Neural progenitor cell (in vitro differentiated cells): Measurements from ENCODE around the gene SFXN2. TPM values are rescaled to one million over a fixed set of nuclear protein-coding genes. Genes with fewer than 3 reads are reported as not detected.
"Not testable (repeated sequence)": the region's sequence is repeated elsewhere in the genome, so short reads cannot be mapped to it uniquely, and the experiment has no call there.

Source experiments
- DNase-seq: peaks from one replicate; pipeline ENCODE4 v3.0.0-alpha.2; 2016; ENCODE audit warnings: low spot score
- H2AFZ ChIP-seq: fragments of 200-600 bp; sonication (generic); replicated peaks from 2 replicates; pipeline ENCODE4 v1.6.1; 2016; ENCODE audit warnings: antibody characterized with exemption
- H3F3A ChIP-seq: fragments of 200-600 bp; sonication (generic); 2 replicates; pipeline ENCODE4 v1.6.1; 2016; ENCODE audit warnings: antibody characterized with exemption, low read depth
- H3K27ac ChIP-seq: fragments of 200-600 bp; sonication (generic); 2 replicates; pipeline ENCODE4 v1.5.1; 2016; ENCODE audit warnings: mild to moderate bottlenecking
- H3K27me3 ChIP-seq: fragments of 200-600 bp; sonication (generic); 2 replicates; pipeline ENCODE4 v1.6.1; 2016; ENCODE audit warnings: mild to moderate bottlenecking, moderate library complexity
- H3K36me3 ChIP-seq: fragments of 200-600 bp; sonication (generic); 2 replicates; pipeline ENCODE4 v1.5.1; 2016
- H3K4me1 ChIP-seq: fragments of 200-600 bp; sonication (generic); 2 replicates; pipeline ENCODE4 v1.6.1; 2016; ENCODE audit warnings: mixed run types
- H3K4me2 ChIP-seq: fragments of 200-600 bp; sonication (generic); 2 replicates; pipeline ENCODE4 v1.6.1; 2016
- H3K4me3 ChIP-seq: fragments of 200-600 bp; sonication (generic); 2 replicates; pipeline ENCODE4 v1.5.1; 2016
- H3K79me2 ChIP-seq: fragments of 200-600 bp; sonication (generic); 2 replicates; pipeline ENCODE4 v1.6.1; 2016; ENCODE audit warnings: low read depth
- H3K9ac ChIP-seq: fragments of 200-600 bp; sonication (generic); 2 replicates; pipeline ENCODE4 v1.6.1; 2016
- H3K9me3 ChIP-seq: fragments of 200-600 bp; sonication (generic); 2 replicates; pipeline ENCODE4 v1.5.1; 2016; ENCODE audit warnings: low read depth
- H4K20me1 ChIP-seq: fragments of 200-600 bp; sonication (generic); 2 replicates; pipeline ENCODE4 v1.6.1; 2016; ENCODE audit warnings: low read depth
- H3K27ac Mint-ChIP-seq: 3 replicates; pipeline ENCODE4 v1.8.0; 2021; ENCODE audit warnings: mixed read lengths
- H3K27me3 Mint-ChIP-seq: 2 replicates; pipeline ENCODE4 v1.8.0; 2022; ENCODE audit warnings: low read depth, mild to moderate bottlenecking, inconsistent platforms, moderate library complexity, mixed read lengths; ENCODE audit not compliant: insufficient read depth
- H3K36me3 Mint-ChIP-seq: 3 replicates; pipeline ENCODE4 v1.8.0; 2021; ENCODE audit warnings: mixed read lengths
- H3K4me1 Mint-ChIP-seq: 3 replicates; pipeline ENCODE4 v1.8.0; 2021; ENCODE audit warnings: mixed read lengths
- H3K4me3 Mint-ChIP-seq: 3 replicates; pipeline ENCODE4 v1.8.0; 2021; ENCODE audit warnings: mild to moderate bottlenecking, moderate library complexity, mixed read lengths
- H3K9me3 Mint-ChIP-seq: 3 replicates; pipeline ENCODE4 v1.8.0; 2020; ENCODE audit warnings: mixed read lengths
- EZH2 ChIP-seq: fragments of 200-600 bp; sonication (generic); IDR thresholded peaks from 2 replicates; pipeline ENCODE4 v1.6.1; 2017; ENCODE audit warnings: antibody characterized with exemption, mild to moderate bottlenecking, moderate library complexity
- EZH2phosphoT487 ChIP-seq: fragments of 200-600 bp; sonication (generic); IDR thresholded peaks from 2 replicates; pipeline ENCODE4 v1.6.1; 2017; ENCODE audit warnings: antibody characterized with exemption
- total RNA-seq: library from RNA; depleted of rRNA; stranded (reverse); fragments of >200 nt; gene quantifications from 2 replicates; pipeline ENCODE4 v1.2.3, GENCODE V29; 2015; ENCODE audit warnings: low replicate concordance
- TF ChIP-seq, protein P1 (sequence below): fragments of 200-600 bp; sonication (generic); IDR thresholded peaks from 2 replicates; pipeline ENCODE4 v1.5.1; 2017; ENCODE audit warnings: antibody characterized with exemption, mild to moderate bottlenecking

Gene SFXN2
- total RNA-seq, 1 donor from 2014 or later: 6.4 TPM

DNA sequence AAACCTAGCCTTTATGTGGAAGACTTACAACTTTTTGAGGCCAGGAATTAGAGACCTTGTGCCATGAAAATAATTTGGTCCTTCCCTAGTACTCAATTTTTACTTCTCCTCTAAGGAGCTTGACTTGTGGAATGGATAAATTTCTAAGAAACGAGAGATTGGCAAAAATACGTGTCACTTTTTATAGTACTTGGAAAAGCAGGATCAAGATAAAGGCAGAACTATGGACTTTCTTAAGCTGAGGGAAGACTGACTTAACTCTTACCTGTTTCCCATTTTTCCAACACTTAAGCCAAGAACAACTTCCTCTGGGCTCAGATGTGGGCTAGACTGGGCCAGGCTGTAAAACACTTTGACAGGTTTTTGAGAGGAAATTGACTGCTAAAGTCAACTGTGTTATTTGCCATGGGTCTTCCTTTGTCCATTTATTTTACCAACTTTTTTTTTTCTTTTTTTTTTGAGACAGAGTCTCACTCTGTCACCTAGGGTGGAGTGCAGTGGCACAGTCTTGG is 27.3 kb downstream of the SFXN2 start:
- Histone ChIP-seq H3F3A (peaks cover 29% of the 10 kb centered on the region), H4K20me1 (no peaks in the 10 kb centered on the region), H3K9ac (no peak overlapping the region), H3K36me3 (no peaks in the 10 kb centered on the region), H3K4me2 (no peak overlapping the region), H2AFZ (no peak overlapping the region), H3K27ac (no peak overlapping the region), H3K79me2 (peaks cover 25% of the 10 kb centered on the region), H3K27me3 (no peaks in the 10 kb centered on the region), H3K4me1 (peaks cover 7% of the 10 kb centered on the region), H3K9me3 (no peaks in the 10 kb centered on the region), H3K4me3 (no peak overlapping the region)
- TF ChIP-seq, protein P1, sequence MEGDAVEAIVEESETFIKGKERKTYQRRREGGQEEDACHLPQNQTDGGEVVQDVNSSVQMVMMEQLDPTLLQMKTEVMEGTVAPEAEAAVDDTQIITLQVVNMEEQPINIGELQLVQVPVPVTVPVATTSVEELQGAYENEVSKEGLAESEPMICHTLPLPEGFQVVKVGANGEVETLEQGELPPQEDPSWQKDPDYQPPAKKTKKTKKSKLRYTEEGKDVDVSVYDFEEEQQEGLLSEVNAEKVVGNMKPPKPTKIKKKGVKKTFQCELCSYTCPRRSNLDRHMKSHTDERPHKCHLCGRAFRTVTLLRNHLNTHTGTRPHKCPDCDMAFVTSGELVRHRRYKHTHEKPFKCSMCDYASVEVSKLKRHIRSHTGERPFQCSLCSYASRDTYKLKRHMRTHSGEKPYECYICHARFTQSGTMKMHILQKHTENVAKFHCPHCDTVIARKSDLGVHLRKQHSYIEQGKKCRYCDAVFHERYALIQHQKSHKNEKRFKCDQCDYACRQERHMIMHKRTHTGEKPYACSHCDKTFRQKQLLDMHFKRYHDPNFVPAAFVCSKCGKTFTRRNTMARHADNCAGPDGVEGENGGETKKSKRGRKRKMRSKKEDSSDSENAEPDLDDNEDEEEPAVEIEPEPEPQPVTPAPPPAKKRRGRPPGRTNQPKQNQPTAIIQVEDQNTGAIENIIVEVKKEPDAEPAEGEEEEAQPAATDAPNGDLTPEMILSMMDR: no peak
- TF ChIP-seq EZH2: no peak
- TF ChIP-seq EZH2phosphoT487: no peak
- peaks cover 26% of the 10 kb centered on the region for H3K4me1 Mint-ChIP-seq
- no peak for DNase-seq
- no peaks in the 10 kb centered on the region for H3K9me3 Mint-ChIP-seq
- no peaks in the 10 kb centered on the region for H3K36me3 Mint-ChIP-seq
- H3K27me3 Mint-ChIP-seq: no peaks in the 10 kb centered on the region
- no peak overlapping the region for H3K27ac Mint-ChIP-seq
- no peak overlapping the region for H3K4me3 Mint-ChIP-seq

DNA sequence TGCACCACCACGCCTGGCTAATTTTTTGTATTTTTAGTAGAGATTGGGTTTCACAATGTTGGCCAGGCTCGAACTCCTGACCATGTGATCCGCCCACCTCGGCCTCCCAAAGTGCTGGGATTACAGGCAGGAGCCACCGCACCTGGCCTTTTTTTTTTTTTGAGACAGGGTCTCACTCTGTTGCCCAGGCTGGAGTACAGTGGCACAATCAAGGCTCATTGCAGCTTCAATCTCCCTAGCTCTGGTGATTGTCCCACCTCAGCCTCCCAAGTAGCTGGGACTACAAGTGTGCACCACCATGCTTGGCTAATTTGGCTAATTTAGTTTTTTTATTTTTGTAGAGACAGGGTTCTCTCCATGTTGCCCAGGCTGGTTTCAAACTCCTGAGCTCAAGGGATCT is 27.9 kb downstream of the SFXN2 start:
- not testable (repeated sequence) for H3K4me3 ChIP-seq, H3K9me3 ChIP-seq, H3K4me1 ChIP-seq, H3K4me2 ChIP-seq, H3K27me3 Mint-ChIP-seq, H3K36me3 ChIP-seq, H3K27ac ChIP-seq, H3K27me3 ChIP-seq, H3K9me3 Mint-ChIP-seq, H3K27ac Mint-ChIP-seq, H3K36me3 Mint-ChIP-seq, H4K20me1 ChIP-seq, H3K9ac ChIP-seq, H2AFZ ChIP-seq, DNase-seq
- Histone ChIP-seq H3F3A (peaks cover 29% of the 10 kb centered on the region), H3K79me2 (peaks cover 27% of the 10 kb centered on the region)
- peak overlapping the region; percentile 73 for H3K4me3 Mint-ChIP-seq
- peaks cover 26% of the 10 kb centered on the region for H3K4me1 Mint-ChIP-seq

DNA sequence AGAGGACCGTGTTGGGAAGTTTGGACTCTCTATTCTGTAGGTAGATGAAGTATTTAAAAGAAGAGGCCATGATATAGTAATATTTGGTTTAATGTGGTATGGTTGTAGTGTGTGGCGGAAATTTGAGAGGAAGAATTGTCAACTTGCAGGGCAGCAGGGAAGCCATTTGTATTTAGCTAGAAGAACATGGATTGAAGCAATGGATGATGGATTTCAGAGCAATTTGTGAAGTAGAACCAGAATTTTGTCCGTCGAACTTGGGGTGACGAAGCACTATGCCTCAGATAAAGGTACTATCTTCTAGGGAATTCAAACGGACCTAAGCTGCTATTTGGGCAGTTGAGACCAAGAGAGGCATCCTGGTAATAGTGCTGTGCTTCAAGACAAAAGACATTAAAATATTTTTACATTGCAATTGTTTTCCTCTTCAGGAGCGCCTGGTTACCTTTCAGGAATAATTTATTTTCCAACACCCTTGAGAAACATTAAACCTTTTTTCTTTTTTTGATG is 28.7 kb downstream of the SFXN2 start:
- H2AFZ ChIP-seq: peak overlapping the region; percentile 74
- peak overlapping the region; percentile 62 for H3K4me2 ChIP-seq
- DNase-seq: peak; percentile 8
- no peak overlapping the region for H3K27ac ChIP-seq
- no peaks in the 10 kb centered on the region for H3K27me3 ChIP-seq
- no peaks in the 10 kb centered on the region for H4K20me1 ChIP-seq
- H3K9me3 ChIP-seq: no peaks in the 10 kb centered on the region
- H3K79me2 ChIP-seq: peaks cover 27% of the 10 kb centered on the region
- Mint-ChIP-seq H3K27ac (peak overlapping the region; percentile 35), H3K9me3 (no peaks in the 10 kb centered on the region), H3K36me3 (no peaks in the 10 kb centered on the region), H3K27me3 (no peaks in the 10 kb centered on the region), H3K4me1 (peaks cover 26% of the 10 kb centered on the region), H3K4me3 (peak overlapping the region; percentile 98)
- H3K36me3 ChIP-seq: no peaks in the 10 kb centered on the region
- H3F3A ChIP-seq: peaks cover 26% of the 10 kb centered on the region
- H3K4me3 ChIP-seq: peak overlapping the region; percentile 94
- peaks cover 7% of the 10 kb centered on the region for H3K4me1 ChIP-seq
- H3K9ac ChIP-seq: no peak overlapping the region
- TF ChIP-seq, protein P1: no peak
- no peak for TF ChIP-seq EZH2
- TF ChIP-seq EZH2phosphoT487: no peak

DNA sequence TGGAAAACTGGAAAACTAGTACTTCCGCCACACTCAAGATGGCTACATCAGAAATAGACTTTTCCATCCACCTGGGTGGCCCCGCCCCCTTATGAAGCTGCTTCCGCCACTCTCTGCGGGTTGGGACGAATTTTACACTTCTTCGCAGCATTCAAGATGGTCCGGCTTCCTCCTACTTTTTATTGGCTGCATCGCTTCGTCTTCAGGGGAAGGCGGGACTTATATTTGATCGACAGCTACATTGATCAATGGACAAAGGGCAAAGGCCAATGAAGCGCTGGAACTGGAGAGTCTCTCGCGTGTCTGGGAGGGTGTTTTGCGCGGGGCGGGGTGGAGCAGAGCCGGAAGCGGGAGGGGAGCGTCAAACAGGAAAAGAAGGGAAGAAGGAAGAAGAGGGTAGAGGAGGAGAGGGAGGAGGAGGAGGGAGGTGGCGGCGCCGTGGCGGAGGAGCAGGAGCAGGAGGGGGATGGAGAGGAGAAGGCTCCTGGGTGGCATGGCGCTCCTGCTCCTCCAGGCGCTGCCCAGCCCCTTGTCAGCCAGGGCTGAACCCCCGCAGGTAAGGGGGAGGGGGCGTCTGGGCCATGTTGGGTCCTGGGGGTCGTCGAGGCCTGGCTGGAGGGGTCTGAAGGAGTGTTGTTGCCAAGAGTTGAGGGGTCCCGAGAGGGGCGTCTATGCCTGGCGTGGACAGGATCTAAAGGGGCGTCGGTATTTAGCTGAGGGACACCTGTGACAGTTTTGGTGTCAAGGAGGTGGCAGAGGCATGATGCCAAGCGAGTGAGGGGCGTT is 29.3 kb downstream of the SFXN2 start, which contains the start of gene WBP1L:
Gene WBP1L (plus strand): TSS at position 361 of the 786 bp plus-strand sequence. CDS start 106 bp downstream, at position 467.
- no peak within 1 kb of the TSS for H3K27ac ChIP-seq

More for the DNA sequence above, 29.3 kb downstream of the SFXN2 start, which contains the start of gene WBP1L:
- Histone ChIP-seq H3K9me3 (no peaks in the 10 kb centered on the region), H2AFZ (peak within 1 kb of the TSS; percentile 74), H3K9ac (peak within 1 kb of the TSS; percentile 52), H4K20me1 (no peaks in the 10 kb centered on the region), H3K4me1 (peaks cover 7% of the 10 kb centered on the region), H3K4me2 (peak within 1 kb of the TSS; percentile 96), H3K79me2 (peaks cover 31% of the 10 kb centered on the region), H3F3A (peaks cover 23% of the 10 kb centered on the region), H3K27me3 (no peaks in the 10 kb centered on the region), H3K36me3 (no peaks in the 10 kb centered on the region), H3K4me3 (peak within 1 kb of the TSS; percentile 94)
- no peaks in the 10 kb centered on the region for H3K9me3 Mint-ChIP-seq
- TF ChIP-seq EZH2 (no peak), EZH2phosphoT487 (no peak)
- TF ChIP-seq, protein P1: no peak
- H3K27ac Mint-ChIP-seq: peak within 1 kb of the TSS; percentile 65
- peak; percentile 98 for DNase-seq
- peak within 1 kb of the TSS; percentile 98 for H3K4me3 Mint-ChIP-seq
- peaks cover 31% of the 10 kb centered on the region for H3K4me1 Mint-ChIP-seq
- no peaks in the 10 kb centered on the region for H3K27me3 Mint-ChIP-seq
- H3K36me3 Mint-ChIP-seq: peaks cover 4% of the 10 kb centered on the region
